ENCODE measurements around the gene DNAJC19.

The DNAJC19 gene

GRCh38 chr3:180970931-180971330 lies 18.6 kb downstream of the DNAJC19 start:
- DNase-seq (ENCODE audit: low read depth), result no peak
- no peak for TF ChIP-seq CTCF (IDR thresholded peaks at IDR 0.05; ENCODE audit: control insufficient read depth, insufficient read depth, low read depth, low read length, missing control alignments)
- no peak overlapping the region for H3K4me3 ChIP-seq (ENCODE audit: control insufficient read depth, low read depth, low read length)

GRCh38 chr3:180962530-180962929 lies 27.0 kb downstream of the DNAJC19 start:
- no peak for TF ChIP-seq CTCF (IDR thresholded peaks at IDR 0.05; ENCODE audit: control insufficient read depth, insufficient read depth, low read depth, low read length, missing control alignments)
- no peak overlapping the region for H3K4me3 ChIP-seq (ENCODE audit: control insufficient read depth, low read depth, low read length)
- DNase-seq (ENCODE audit: low read depth), result no peak

GRCh38 chr3:180961552-180961951 lies 28.0 kb downstream of the DNAJC19 start:
- TF ChIP-seq CTCF (IDR thresholded peaks at IDR 0.05; ENCODE audit: control insufficient read depth, insufficient read depth, low read depth, low read length, missing control alignments), result no peak
- no peak overlapping the region for H3K4me3 ChIP-seq (ENCODE audit: control insufficient read depth, low read depth, low read length)
- DNase-seq (ENCODE audit: low read depth), result no peak

GRCh38 chr3:180961087-180961486 lies 28.4 kb downstream of the DNAJC19 start:
- TF ChIP-seq CTCF (IDR thresholded peaks at IDR 0.05; ENCODE audit: control insufficient read depth, insufficient read depth, low read depth, low read length, missing control alignments), result no peak
- H3K4me3 ChIP-seq (ENCODE audit: control insufficient read depth, low read depth, low read length), result no peak overlapping the region
- no peak for DNase-seq (ENCODE audit: low read depth)

GRCh38 chr3:180959691-180960090 lies 29.8 kb downstream of the DNAJC19 start:
- H3K4me3 ChIP-seq (ENCODE audit: control insufficient read depth, low read depth, low read length), result no peak overlapping the region
- no peak for TF ChIP-seq CTCF (IDR thresholded peaks at IDR 0.05; ENCODE audit: control insufficient read depth, insufficient read depth, low read depth, low read length, missing control alignments)
- DNase-seq (ENCODE audit: low read depth), result no peak

- no peak for TF ChIP-seq CTCF (IDR thresholded peaks at IDR 0.05; ENCODE audit: control insufficient read depth, insufficient read depth, low read depth, low read length, missing control alignments)
- H3K4me3 ChIP-seq (ENCODE audit: control insufficient read depth, low read depth, low read length), result no peak overlapping the region
- DNase-seq (ENCODE audit: low read depth), result no peak
Observed at GRCh38 chr3:180947761-180948390, 41.7 kb downstream of the DNAJC19 start.

- TF ChIP-seq CTCF (IDR thresholded peaks at IDR 0.05; ENCODE audit: control insufficient read depth, insufficient read depth, low read depth, low read length, missing control alignments), result no peak
- no peak for DNase-seq (ENCODE audit: low read depth)
- no peak overlapping the region for H3K4me3 ChIP-seq (ENCODE audit: control insufficient read depth, low read depth, low read length)
Observed at GRCh38 chr3:180940826-180941225, 48.7 kb downstream of the DNAJC19 start.

Measured in AG09309 (cell line).